HG03108 (cell line): ENCODE measurements around the gene TFRC.
"Not testable (repeated sequence)": the region's sequence is repeated elsewhere in the genome, so short reads cannot be mapped to it uniquely, and the experiment has no call there.

ENCODE experiments used
- ATAC-seq: cut with Tn5 transposase; IDR thresholded peaks from one replicate; pipeline ENCODE4 v1.9.1; 2021; ENCODE audit warnings: moderate library complexity; ENCODE audit not compliant: unreplicated experiment

The TFRC gene

DNA sequence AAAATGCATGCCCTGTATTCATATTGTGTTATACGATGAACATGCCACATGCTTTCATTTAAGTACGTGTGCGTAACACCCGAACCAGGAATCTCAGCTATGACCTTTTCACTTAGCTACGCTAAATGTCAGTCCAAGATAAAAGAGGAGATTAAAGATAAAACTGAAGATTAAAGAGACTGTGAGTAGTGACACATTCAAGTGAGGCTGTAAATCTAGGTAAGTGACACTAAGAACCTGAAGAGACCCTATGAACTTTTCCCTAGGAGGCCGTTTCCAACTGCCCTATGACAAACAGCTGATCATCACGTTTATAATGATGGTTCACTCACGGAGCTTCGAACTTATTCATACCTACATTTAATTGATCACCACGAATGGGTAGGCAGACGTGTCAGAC is 32.2 kb downstream of the TFRC start:
- ATAC-seq = no peak

DNA sequence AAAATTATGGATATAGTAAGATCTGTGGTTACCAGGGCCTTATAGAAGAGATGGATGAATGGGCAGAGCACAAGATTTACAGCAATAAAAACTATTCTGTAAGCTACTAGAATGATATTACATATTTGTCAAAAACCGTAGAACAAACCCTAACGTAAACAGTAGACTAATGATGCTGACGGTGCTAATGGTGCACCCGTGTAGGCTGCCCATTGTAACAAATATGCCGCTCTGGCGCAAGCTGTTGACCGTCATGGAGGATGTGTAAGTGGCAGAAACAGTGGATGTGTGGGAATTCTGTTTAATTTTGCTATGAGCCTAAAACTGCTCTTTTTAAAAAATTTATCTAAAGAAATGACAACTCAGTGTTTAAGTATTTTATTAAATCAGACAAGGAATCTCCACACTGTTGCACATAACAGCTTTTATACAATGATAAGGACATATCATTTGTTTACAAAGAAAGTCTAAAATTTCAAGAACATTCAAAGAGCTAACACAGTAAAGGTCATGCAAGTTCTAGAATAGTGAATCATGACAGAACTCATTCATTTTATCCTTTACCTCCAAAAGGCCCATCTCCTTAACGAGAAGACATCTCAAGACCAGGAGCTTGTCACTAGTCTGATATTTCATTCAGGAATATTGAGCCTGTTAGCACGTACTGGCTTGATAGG is 32.8 kb downstream of the TFRC start:
- ATAC-seq = no peak

DNA sequence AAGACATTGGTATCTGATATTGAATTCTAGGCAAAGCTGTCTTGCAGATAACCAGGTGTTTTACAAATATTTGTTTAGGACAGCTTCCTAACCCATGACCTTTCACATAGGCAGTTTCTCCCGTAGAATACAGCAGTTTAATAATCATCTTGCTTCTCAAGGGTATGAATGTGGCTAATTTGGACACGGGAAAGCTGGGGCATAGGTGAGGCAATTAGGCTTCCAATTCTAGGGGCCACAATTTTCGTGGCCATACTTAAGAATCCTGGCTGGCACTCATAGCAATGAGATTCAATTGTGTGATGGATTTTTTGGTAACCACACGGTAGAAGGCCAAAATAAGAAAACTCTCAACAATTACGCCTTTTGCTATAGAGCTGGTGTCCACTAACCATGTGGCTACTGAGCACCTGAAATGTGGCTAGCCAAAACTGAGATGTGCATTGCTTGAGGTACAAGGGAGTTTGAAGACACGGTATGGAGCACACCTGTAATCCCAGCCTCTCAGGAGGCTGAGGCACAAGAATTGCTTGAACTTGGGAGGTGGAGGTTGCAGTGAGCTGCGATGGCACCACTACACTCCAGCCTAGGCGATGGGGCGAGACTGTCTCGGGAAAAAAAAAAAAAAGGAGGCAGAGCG is 34.4 kb downstream of the TFRC start:
- ATAC-seq = no peak

GRCh38 chr3:196044513-196044912 is 37.4 kb downstream of the TFRC start:
- ATAC-seq = no peak

DNA sequence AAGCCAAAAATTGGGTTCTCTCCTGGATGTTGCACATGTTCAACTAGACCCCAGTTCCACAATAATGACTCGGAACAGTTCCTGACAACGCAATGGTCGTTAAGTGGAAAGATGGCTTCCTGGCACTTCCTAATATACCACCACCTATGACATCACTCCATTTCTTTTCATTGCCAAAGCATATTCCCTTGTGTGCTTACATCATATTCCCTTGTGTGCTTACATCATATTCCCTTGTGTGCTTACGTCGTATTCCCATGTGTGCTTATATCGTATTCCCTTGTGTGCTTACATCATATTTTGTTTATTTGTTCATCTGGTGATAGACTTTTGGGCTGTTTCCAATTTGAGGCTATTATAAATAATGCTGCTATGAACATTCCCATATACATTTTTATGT is 39.2 kb downstream of the TFRC start:
- no peak for ATAC-seq

GRCh38 chr3:196039359-196039758 is 42.5 kb downstream of the TFRC start:
- no peak for ATAC-seq

DNA sequence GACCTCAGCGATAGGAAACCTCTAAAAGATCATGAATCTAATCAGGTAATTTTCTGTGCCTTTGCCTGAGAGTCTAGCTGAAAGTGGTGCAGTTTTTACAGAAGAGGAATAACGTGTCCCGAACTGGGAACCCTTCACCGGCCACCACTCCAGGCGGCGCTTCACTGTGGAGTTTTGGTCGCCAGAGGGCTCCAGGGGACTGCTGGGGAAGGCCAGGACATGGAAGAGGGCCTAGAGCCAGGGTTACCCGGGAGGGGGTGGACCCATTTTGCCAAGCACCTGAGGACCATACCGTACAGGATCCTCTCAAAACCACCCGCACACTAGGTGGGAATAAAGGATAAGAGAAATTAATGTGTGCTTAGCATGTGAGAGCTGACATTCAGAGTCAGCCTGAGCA is 55.8 kb downstream of the TFRC start:
- ATAC-seq = not testable (repeated sequence)

DNA sequence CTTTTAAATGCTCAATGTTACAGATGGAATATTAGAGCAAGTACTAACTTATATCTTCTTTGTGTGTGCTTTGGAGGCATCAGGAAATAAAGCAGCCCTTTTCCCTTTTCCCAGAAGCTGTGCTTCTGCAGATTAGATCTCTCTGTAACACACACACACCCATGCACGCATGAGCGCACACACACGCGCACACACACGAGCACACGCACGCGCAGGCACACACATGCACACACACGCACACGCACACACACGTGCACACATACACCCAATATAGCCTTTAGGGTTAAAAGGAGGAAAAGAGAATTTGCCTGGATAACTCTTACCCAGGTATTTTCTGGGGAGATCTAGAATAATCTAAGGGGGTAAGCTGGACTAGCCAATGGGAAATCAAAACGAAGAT is 56.9 kb downstream of the TFRC start:
- ATAC-seq = no peak

DNA sequence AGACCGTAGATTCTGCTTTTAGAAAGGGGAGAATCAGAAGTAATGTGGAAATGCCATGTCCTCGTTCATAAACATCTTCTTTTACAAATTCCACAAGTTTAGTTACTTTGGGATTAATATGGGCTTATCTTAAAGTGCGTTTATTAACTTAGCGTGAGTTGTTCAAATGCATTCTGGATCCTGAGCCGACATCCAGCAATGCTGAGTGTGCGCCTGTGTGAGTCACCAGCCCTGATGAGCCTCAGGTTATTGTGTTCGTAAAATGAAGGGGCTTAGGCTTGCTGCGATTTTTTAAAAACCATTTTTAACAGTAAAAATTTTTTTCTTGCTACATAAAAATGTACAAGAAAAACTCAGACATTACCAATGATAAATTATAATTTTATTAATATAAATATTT is 57.9 kb downstream of the TFRC start:
- ATAC-seq = no peak

DNA sequence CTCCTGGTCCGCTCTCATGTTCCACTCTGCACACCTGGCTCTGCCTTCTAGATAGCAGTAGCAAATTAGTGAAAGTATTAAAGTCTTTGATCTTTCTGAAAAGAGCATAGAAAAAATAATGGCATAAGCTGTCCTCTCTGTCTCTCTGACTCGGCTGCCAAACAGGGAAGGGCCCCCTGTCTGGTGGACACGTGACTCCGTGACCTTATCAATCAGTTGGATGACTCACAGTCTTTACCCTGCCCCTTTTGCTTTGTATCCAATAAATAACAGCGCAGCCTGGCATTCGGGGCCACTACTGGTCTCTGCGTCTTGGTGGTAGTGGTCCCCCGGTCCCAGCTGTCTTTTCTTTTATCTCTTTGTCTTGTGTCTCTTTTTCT is 59.4 kb downstream of the TFRC start:
- not testable (repeated sequence) for ATAC-seq

DNA sequence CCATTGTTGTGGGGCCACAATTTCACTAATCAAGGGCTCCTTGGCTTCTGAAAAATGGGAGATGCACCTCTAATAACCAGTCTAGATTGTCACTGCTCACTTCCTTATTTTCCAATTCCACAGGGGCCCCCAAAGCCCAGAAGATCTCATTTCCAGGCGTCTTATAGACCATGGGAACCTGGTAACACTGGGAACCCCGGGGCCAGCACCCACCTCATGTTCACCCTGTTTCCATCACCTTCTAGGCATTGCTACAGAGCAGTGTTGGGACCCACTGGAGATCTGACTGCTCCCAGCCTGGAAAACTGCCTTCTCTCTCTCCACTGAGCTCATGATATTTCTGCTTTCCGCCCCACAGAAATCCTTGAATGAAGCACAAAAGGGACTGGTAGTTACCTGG is 61.5 kb downstream of the TFRC start:
- ATAC-seq = no peak

- not testable (repeated sequence) for ATAC-seq
Observed at GRCh38 chr3:196019576-196019975, 62.3 kb downstream of the TFRC start.

- not testable (repeated sequence) for ATAC-seq
Observed at GRCh38 chr3:196018159-196018558, 63.7 kb downstream of the TFRC start.

GRCh38 chr3:196016485-196016884 is 65.4 kb downstream of the TFRC start:
- ATAC-seq = no peak

- ATAC-seq = no peak
Observed at GRCh38 chr3:196016059-196016458, 65.8 kb downstream of the TFRC start.

DNA sequence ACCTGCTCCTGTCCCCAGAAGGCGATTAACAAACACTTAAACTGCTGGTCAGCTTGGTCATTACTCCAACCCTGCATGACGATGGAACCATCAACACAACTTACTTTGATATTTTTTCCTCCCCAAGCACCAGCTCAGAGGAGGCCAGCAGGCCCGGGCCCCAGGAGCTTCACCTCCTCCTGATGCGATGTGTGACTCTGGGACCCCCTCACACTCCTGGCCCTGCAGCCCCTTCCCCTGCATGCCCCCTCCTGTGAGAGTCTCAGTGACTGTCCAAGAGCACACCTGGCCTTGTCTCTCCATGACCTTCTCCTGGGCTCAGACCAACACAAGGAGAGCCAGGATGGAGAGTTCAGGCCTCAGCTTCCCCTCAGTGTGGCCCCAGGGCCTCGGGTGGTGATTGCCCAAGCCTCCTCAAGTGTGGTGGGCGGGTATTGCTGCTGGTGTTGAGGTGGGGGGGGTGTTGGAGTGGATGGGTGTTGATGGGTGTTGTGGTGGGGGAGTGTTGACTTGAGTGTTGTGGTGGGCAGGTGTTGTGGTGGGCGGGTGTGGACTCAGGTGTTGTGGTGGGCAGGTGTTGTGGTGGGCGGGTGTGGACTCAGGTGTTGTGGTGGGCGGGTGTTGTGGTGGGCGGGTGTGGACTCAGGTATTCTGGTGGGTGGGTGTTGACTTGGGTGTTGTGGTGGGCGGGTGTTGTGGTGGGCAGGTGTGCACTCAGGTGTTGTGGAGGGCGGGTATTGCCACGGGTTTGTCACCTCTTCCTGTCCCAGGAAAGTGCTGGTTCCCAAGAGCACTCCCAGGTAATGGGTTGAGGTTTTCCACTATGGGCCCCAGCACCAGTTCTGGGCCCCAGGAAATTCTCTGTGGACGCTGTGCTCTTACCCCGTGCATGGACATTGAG is 68.1 kb downstream of the TFRC start:
- no peak for ATAC-seq

GRCh38 chr3:196012941-196013476 is 68.9 kb downstream of the TFRC start:
- no peak for ATAC-seq

DNA sequence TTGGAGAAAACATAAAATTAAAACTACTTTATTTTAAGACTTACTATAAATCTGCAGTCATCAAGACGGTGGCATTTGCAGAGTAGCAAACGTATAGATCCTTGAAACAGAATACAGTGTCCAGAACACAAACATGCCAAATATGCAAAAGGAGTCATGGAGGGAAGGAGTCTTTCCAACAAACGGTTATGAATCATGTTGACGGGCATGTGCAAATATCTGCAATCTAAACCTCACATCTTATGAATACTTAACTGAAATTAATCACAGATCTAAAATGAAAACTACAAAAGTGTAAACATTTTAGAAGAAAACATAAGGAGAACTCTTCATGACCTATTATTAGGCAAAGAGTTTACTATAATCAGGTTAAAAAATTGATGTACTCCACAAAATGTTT is 69.4 kb downstream of the TFRC start:
- ATAC-seq = no peak

GRCh38 chr3:196009456-196009855 is 72.4 kb downstream of the TFRC start:
- no peak for ATAC-seq

- no peak for ATAC-seq
Observed at GRCh38 chr3:196008929-196009328, 73.0 kb downstream of the TFRC start.

DNA sequence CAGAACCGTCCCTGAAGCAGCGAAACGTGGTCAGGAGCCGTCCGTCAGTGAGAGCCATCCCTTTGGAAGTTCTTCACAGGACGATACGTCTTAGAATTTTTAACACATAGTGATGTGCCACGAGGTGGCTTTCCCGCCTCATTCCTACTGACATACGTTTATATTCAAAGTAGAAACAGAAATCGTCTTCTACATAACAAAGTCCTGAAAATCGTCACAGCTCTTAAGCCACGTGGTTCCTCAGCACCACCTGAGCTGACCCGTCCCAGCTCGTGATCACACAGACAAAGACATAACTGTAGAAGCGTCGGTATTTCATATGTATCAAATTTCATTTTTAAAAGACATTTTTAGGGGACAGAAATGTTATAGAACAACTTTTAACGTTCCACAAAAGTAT is 73.5 kb downstream of the TFRC start:
- no peak for ATAC-seq
